GM21381 (cell line): ENCODE data around the gene CFAP54.
"Not testable (repeated sequence)": the region's sequence is repeated elsewhere in the genome, so short reads cannot be mapped to it uniquely, and the experiment has no call there.

ENCODE experiments used
- ATAC-seq: cut with Tn5 transposase; IDR thresholded peaks from one replicate; pipeline ENCODE4 v1.9.1; 2021; ENCODE audit warnings: mild to moderate bottlenecking, moderate library complexity; ENCODE audit not compliant: unreplicated experiment

Gene CFAP54

DNA sequence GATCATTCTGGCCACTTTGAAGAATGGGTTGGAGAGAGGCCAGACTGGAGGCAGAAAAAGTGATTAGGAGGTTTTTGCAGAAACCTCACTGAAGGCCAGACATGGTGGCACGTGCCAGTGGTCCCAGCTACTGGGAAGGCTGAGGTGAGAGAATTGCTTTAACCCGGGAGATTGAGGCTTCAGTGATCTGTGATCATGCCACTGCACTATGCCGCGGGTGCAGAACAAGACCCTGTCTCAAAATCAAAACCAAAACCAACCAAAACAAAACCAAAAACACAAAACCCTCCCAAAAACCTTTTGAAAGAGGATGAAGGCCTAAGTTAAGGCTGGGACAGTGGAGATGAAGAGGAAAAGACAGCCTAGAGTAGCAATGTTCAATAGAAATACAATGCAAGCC is 15.2 kb upstream of the CFAP54 start:
- ATAC-seq, result no peak

DNA sequence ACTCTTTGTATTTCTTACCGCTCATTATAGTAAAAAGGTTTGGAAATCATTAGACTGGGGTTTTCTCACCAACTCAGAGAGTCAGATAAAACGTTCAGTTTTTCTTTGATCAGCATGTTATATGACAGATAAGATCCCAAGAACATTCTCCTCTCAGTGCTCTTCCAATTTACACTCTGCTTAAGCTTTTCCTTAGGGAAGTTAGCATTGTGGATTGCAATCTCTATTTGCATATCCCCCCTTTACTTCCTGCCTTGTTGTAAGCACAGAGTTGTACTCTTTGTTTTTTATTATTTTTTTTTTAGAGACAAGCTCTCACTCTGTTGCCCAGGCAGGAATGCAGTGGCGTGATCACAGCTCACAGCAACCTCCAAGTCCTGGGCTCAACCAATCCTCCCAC is 11.4 kb upstream of the CFAP54 start:
- ATAC-seq, result no peak

DNA sequence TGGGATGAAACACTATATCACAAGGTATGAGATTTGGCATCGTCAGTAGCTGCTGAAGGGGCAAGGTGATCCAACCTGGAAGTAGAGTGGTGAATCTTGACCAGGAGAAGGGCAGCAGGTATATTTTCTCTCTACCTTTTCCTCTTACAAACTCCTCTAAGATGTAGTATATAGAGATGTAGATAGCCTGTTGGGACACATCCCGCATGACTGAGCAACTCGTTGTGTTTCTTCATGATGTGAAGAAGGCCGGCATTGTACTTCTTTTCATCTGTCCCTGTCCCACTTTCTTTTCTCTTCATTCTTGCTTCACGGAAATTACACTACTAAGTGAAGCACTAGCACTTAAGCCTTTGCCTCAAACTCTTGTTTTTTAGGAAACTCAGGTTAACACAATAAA is 7.3 kb upstream of the CFAP54 start:
- ATAC-seq, result no peak

DNA sequence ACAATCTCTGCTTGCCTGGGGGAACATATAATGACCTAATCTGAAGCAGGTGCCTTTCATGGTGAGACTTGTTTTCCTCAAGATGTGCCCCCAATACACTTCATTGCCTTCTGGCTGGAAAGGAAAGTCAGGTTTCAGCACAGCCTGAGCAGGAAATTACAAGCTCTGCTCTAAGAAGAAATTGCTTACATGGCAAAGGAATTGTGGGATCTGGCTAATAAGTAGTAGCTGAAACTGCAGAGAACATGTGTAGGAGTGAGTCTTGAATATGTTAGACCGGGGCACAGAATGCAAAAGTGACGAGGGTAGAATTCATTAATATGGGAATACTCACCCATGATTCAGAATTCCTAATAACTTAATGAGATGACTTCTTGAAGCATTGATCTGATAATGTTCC is 6.3 kb upstream of the CFAP54 start:
- no peak for ATAC-seq

DNA sequence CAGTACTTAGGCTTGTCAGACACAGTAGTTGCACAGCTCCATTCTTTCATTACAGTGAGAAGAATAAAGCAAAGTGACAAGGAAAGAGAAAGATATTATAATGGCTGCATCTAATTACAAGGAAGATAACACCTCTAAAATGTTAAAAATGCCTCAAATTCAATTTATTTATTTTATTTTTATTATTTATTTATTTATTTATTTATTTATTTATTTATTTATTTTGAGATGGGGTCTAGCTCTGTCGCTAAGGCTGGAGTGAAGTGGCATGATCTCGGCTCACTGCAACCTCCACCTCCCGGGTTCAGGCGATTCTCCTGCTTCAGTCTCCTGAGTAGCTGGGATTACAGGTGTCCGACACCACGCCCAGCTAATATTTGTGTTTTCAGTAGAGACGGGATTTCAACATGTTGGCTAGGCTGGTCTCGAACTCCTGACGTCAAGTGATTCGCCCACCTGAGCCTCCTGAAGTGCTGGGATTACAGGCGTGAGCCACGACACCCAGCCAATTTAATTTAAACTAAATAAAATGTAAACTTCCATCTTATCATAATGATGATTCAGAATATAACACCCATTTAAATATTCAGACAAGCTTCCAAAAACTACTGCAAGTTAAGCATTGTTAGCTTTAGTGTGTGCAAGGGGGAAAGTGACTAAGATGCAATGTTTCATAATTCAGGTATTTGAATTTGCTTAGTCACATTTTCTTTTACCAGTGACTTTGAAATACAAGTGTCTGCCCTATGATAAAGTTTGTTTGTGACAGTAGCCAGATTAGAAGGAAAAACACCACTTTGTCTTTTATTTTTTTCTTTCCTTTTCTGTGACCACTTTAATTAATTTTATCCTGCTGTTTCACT is 2.4 kb upstream of the CFAP54 start:
- ATAC-seq, result no peak

DNA sequence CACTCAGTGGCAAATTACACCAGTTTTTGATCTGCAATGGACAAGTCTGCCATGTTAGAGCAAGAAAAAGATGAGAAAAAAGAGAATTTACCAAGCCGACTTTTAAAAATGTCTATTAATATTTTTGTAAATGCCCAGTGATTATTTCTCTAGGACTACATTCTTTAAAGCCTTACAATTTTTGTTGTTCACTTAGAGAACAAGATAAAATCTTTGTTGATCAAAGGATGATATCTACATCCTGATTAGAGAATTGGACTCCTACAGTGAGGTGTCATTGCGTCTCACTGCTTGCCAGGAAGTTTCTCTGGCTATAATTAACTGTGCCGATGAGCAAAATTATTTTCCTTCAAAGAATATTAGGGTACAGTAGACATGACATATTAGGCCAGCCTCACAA is 1.7 kb upstream of the CFAP54 start:
- ATAC-seq, result no peak

DNA sequence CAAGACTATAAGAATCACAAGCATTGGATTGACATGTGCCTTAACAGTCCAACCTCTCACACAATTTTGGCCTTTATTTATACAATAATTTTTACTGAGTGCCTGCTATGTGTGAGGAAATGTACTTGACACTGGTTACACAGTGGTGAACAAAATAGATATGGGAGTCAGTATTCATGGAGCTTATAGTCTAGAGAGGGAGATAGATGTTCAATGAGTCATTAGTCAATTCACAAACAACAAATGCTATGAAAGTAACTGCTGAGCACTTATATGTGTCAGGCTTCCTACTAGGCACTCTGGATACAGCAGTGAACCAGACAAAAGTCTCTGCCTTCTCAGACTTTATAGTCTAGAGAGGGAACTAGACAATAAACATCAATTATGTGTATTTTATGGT is 3.7 kb downstream of the CFAP54 start:
- ATAC-seq, result no peak

DNA sequence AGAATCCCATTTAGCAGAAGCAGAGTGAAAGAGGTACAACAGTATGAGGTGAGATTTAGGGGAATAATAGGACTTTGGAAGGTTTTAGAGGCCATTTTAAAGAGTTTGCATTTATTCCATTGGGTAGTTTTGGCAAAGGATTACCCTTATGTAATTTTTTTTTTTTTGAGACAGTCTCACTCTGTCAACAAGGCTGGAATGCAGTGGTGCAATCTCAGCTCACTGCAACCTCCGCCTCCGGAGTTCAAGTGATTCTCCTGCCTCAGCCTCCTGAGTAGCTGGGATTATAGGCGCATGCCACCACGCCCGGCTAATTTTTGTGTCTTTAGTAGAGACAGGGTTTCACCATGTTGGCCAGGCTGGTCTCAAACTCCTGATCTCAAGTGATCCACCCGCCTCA is 4.8 kb downstream of the CFAP54 start:
- not testable (repeated sequence) for ATAC-seq

DNA sequence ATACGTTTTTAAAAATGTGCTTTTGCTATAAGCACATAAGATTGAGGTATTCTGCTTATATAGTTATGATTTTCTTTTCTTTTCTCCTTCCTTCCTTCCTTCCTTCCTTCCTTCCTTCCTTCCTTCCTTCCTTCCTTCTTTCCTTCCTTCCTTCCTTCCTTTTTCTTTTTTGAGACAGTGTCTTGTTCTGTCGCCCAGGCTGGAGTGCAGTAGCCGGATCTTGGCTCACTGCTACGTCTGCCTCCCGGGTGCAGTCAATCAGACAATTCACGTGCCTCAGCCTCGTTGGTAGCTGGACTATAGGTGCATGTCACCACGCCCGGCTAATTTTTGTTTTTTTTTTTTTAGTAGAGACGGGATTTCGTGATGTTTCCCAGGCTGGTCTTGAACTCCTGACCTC is 5.8 kb downstream of the CFAP54 start:
- no peak for ATAC-seq

DNA sequence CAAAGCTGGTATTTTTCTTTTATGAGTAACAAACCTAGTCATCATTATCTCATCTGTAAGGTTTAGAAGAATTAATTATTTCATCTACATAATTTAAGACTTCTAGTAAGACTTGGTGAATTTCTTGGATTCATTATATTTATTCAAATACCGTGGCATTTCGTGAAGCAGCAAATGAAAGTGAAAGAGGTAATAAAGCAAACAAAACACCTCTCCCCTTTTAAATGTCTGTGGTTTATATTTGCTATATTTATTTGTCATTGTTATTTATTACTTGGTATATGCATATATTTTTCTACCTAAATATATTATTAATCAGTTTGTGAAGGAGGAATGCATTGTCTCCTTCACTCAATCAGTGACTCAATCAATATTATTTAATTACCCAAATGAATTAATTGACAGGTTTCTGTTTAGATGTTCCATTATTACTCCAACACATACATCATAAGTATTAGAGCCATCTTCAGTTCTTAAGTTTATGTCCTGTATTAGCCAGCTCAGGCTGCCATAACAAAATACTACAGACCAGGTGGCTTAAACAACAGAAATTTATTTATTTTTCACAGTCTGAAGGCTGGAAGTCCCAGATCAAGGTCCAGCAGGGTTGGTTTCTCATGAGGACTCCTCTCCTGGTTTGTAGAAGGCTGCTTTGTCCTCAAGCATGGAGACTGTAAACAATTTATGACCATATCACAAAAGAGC is 6.6 kb downstream of the CFAP54 start:
- peak; percentile 60 for ATAC-seq

DNA sequence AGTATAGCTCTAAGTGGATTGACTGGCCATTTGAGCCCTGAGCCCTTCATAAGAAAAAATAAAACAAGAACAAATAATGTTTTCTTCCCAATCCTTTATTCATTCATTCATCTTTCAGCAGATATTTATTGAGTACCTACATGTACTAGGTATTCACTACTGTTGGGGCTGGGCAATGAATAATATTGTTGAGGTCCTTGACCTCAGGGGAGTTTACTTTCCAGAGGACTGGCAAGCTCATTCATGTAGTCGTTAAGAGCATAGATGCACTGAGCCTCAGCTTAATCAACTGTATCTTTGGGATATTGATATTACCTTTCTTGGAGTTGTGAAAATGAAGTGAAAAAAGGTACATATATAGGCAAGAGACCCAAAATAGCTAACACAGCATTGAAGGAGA is 7.6 kb downstream of the CFAP54 start:
- no peak for ATAC-seq

DNA sequence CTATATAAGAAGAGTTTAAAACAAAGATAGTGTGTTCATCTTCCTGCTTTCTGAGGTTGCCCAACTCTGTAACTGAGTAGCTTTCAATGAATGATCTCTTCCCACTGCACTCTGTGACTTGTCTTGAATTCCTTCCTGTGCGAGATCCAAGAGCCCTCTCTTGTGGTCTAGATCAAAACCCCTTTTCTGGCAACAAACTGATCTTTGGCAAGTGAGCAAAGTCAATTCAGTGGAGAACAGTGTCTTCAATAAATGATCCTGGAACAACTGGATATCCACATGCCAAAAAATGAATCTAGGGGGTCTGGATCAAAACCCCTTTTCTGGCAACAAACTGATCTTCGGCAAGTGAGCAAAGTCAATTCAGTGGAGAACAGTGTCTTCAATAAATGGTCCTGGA is 8.5 kb downstream of the CFAP54 start:
- ATAC-seq, result no peak

DNA sequence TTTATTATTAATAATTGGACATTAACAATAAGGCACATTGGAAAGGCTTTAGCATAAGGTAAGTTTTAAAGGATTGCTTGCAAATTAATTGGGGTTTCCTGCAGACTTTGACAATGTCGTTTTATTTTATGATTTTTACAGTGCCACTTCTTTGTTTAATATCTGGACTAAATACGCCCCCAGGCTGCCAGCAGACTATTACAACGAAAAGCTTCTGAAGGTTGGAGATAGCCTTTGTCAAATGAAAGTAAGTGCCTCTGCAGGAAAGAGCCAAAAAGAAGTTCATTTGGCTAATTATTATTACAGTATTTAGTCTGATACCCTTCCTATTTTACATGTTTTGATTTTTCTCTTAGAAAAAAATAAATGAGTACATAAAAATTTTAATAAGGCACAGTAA is 11.3 kb downstream of the CFAP54 start:
- no peak for ATAC-seq

DNA sequence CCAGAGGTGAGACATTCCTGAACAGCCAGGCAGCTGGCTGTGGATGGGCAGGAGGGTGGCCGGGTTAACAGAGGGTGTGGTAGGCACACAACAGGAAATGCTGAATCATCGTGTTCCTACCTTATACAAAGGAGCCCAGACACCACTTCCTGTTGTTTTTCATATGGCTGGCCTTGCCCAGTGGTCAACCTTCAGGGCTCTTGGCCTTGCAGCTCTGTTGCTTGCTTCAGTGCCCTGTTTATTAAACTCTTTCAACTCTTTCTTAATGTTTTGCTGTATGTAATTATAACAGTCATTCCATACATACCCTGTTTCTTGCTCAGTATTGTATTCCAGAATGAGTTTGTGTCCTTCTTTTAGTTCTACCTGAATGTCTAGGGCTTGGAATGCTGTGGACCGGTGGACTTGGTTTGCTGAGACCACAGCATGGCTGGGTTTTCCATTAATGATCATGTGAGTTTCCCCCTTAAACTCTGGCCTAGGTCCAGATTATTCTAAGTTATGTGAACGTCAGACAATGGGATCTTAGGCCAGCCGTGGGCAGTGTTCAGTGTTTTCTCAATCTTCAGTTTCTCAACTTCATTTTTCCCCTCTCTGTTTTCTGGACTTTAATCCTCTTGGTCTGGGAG is 11.9 kb downstream of the CFAP54 start:
- peak; percentile 74 for ATAC-seq

DNA sequence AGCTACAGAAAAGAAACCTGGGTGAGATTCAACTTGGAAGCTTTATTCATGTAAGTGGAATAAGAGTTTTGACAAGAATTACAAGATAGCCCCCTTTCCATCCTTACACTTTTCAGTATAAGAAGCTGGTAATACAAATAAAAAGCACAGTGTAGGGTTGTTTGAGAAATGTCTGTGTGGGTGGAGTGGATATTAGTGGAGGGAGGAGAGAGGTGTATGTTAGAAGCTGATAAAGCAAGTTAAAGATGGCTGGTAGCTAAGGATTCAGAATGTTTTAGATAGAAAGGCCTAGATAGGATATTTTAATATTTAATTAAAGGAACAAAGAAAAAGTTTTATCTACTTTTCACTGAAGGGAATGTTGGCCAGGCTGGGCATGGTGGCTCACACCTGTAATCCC is 12.5 kb downstream of the CFAP54 start:
- no peak for ATAC-seq

DNA sequence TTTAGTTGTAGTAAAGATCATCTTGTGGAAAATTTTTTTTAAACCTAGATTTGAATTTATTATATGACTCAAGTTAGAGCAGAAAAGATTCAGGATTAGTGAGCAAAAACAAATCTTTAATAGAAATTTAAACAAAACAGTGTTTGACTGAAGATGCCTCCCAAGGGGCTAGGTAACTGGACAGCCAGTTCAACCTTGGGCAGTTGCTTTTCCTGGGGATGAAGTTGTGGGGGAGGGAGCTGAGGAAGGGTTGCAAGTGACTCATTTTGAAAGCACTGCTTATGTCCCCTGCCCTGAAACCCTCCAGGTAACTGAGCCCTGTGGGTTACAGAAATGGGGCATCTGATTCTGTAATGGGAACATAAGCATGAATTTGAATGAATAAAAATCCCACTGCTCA is 13.1 kb downstream of the CFAP54 start:
- ATAC-seq, result peak; percentile 73

DNA sequence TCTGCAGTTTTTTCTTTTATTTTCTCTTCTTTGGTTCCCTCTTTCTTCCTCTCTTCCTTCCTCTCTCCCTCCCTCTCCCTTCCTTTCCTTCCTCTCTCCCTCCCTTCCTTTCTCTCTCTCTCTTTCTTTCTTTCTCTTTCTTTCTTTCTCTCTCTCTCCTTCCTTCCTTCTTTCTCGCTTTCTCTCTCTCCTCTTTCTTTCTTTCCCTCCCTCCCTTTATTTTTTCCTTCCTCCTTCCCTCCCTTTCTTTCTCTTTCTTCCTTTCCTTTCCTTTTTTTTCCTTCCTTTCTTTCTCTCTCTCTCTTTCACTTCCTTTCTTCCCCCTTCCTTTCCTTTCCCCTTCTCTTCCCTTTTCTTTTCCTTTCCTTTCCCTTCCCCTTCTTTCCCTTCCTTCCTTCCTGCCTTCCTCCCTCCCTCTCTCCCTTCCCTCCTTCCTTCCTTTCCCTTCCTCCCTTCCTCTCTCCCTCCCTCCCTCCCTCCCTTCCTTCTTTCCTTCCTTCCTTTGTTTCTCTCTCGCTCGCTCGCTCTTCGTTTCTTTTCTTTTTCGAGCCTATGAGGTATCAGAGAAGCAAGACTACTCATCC is 13.7 kb downstream of the CFAP54 start:
- ATAC-seq, result no peak

DNA sequence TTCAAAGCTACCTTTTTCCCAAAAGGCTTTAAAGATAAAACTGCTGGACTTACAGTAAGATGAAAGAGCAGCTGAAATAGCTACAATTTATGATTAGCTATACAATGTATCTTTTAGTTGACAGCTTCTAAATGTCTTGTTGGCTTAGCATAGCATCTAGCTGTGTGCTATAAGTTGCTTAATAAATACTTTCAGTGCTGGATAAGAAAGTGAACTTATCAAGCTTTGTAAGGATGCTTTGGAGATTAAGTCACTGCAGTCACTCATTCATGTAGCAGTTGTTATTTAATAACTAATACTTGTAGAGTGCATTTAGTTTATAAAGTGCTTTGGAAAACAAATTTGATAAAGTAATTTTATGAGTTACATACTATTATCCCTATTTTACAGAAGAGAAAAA is 14.6 kb downstream of the CFAP54 start:
- no peak for ATAC-seq

DNA sequence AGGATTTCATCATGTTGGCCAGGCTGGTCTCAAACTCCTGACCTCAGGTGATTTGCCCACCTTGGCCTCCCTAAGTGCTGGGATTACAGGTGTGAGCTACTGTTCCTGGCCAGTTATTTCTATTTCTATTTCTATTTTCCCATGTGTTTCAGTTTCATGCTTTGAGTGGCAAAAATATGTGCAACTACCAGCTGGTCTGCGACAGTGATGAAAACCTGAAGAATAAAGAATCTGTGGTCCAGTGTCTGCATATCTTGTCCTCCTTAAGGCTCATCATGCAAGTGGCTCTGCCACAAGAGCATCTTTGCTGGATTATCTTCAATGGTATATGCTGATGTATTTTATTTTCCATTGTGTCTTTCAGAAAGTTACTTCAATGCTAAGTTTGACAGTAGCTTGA is 17.4 kb downstream of the CFAP54 start:
- no peak for ATAC-seq

DNA sequence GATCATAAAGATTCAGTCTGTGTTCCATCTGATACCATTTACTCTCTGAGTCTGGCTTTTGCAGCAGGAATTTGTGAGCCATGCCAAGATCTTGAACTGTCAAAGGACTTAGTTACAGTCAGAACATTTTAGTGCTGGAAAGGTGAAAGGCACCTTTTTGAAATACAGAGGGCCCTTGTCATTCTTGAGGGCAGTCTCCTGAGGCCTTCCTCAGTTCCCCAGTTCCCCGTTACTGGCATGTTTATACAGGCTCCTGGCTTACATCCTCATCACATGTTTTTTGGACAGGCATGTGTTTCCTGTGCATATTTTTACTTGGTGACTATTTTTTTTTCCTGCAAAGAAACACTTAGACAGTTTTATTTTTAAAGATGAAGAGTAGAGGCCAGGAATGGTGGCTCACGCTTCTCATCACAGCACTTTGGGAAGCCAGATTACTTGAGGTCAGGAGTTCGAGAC is 21.0 kb downstream of the CFAP54 start:
- ATAC-seq, result no peak

DNA sequence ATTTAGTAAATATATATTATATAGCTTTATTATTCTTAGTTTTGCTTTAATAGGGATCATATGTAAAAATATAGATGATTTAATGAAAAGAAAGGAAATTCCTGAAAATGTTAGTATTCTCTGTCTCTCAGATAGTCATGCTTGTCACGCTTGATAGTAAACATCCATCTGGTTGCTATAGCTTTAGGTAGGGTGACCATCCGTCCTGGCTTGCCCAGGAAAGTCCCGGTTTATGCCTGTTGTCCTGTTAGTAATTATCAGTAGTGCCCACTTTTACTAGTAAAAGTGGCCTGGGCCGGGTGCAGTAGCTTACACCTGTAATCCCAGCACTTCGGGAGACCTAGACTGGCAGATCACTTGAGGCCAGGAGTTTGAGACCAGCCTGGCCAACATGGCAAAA is 23.8 kb downstream of the CFAP54 start:
- ATAC-seq, result no peak

DNA sequence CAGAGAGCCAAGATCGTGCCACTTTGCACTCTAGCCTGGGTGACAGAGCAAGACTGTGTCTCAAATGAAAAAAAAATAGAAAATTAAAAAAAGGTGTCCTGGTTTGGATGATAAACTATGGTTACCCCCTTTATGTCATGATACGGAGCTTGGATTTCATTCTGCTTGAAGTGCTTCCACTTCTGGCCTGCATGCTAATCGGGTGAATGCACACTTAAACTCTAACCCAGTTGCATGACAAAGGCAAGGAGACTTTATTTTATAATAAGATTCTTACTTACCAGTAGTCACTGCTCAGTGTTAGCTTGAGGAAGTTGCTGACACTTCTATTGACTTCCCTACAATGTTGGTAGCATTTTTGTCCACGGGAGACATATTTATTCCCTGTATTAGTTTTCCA is 24.3 kb downstream of the CFAP54 start:
- no peak for ATAC-seq
